ENCODE measurements around the gene ZNF716.
"Not testable (repeated sequence)": the region's sequence is repeated elsewhere in the genome, so short reads cannot be mapped to it uniquely, and the experiment has no call there.

The ZNF716 gene

GRCh38 chr7:57495111-57495510 lies 45.1 kb downstream of the ZNF716 start:
- not testable (repeated sequence) for H3K36me3 ChIP-seq (ENCODE audit: control insufficient read depth, insufficient read depth, low read length); DNase-seq (ENCODE audit: low read depth, low spot score); H3K9me3 ChIP-seq (ENCODE audit: control insufficient read depth, insufficient read depth, low read length); H3K4me3 ChIP-seq (ENCODE audit: low read length); H3K27ac ChIP-seq (ENCODE audit: low read length); H3K27me3 ChIP-seq (ENCODE audit: control insufficient read depth, insufficient read depth, low read length); H3K4me1 ChIP-seq (ENCODE audit: control insufficient read depth, insufficient read depth, low read length)
- WGBS (ENCODE audit: insufficient coverage, insufficient read length) = 100% methylated on average over 6 of the region's 8 CpGs

GRCh38 chr7:57496395-57496794 lies 46.4 kb downstream of the ZNF716 start:
- no peak overlapping the region for H3K4me3 ChIP-seq (ENCODE audit: low read length)
- DNase-seq (ENCODE audit: low read depth, low spot score) = no peak
- peaks cover 10% of the 10 kb centered on the region for H3K9me3 ChIP-seq (ENCODE audit: control insufficient read depth, insufficient read depth, low read length)
- no peak overlapping the region for H3K27ac ChIP-seq (ENCODE audit: low read length)
- no peaks in the 10 kb centered on the region for H3K27me3 ChIP-seq (ENCODE audit: control insufficient read depth, insufficient read depth, low read length)
- no peaks in the 10 kb centered on the region for H3K4me1 ChIP-seq (ENCODE audit: control insufficient read depth, insufficient read depth, low read length)
- WGBS (ENCODE audit: insufficient coverage, insufficient read length) = 100% methylated on average over 4 of the region's 6 CpGs
- no peaks in the 10 kb centered on the region for H3K36me3 ChIP-seq (ENCODE audit: control insufficient read depth, insufficient read depth, low read length)

GRCh38 chr7:57505176-57505575 lies 55.2 kb downstream of the ZNF716 start:
- Histone ChIP-seq H3K27ac (ENCODE audit: low read length) (no peak overlapping the region), H3K9me3 (ENCODE audit: control insufficient read depth, insufficient read depth, low read length) (peaks cover 4% of the 10 kb centered on the region), H3K4me3 (ENCODE audit: low read length) (no peak overlapping the region), H3K4me1 (ENCODE audit: control insufficient read depth, insufficient read depth, low read length) (no peaks in the 10 kb centered on the region), H3K27me3 (ENCODE audit: control insufficient read depth, insufficient read depth, low read length) (no peaks in the 10 kb centered on the region; the same call in 1 of the 2 replicates), H3K36me3 (ENCODE audit: control insufficient read depth, insufficient read depth, low read length) (no peaks in the 10 kb centered on the region)
- no CpG with 5 or more reads among the region's 1 CpG for WGBS (ENCODE audit: insufficient coverage, insufficient read length)
- no peak for DNase-seq (ENCODE audit: low read depth, low spot score)

Measured in iPS DF 6.9 (cell line).